Camera-type eye (tissue), 1 donor: ENCODE results near the gene VPS18. TPM values are rescaled to one million over a fixed set of nuclear protein-coding genes. Genes with fewer than 3 reads are reported as not detected.

Source experiments
- total RNA-seq: library from RNA; depleted of rRNA; stranded (reverse); fragments of >200 nt; gene quantifications from one replicate; pipeline ENCODE4 v1.2.3, GENCODE V29; 2014

The VPS18 gene
- total RNA-seq = 25.0 TPM

GRCh38 chr15:40893733-40894680, at the start of gene VPS18:
VPS18 (plus strand) TSS chr15:40894450; CDS start chr15:40894769, 319 bp downstream.

GRCh38 chr15:40873694-40874561, 20.3 kb upstream of the VPS18 start, which contains the start of gene RHOV:
RHOV (minus strand) TSS chr15:40874234; CDS start chr15:40874139, 95 bp downstream.

GRCh38 chr15:40928821-40929659, 34.8 kb downstream of the VPS18 start, which contains the start of gene DLL4:
DLL4 (plus strand) TSS chr15:40929340; CDS start chr15:40929669, 329 bp downstream.

GRCh38 chr15:40952901-40953712, 58.9 kb downstream of the VPS18 start, which contains the start of gene CHAC1:
CHAC1 (plus strand) TSS chr15:40953471; CDS start chr15:40953584, 113 bp downstream.

Other genes starting within 250 kb of the VPS18 start
- gene RAD51, start 199.3 kb upstream of the VPS18 start, total RNA-seq = 4.1 TPM
- 30.2 TPM for gene RMDN3, start 139.2 kb upstream of the VPS18 start, total RNA-seq
- gene GCHFR, start 130.4 kb upstream of the VPS18 start, total RNA-seq = 8.7 TPM
- 1.1 TPM for gene C15orf62, start 124.5 kb upstream of the VPS18 start, total RNA-seq
- gene ZFYVE19, start 87.4 kb upstream of the VPS18 start, total RNA-seq = 35.9 TPM
- 22.8 TPM for gene DNAJC17, start 87.0 kb upstream of the VPS18 start, total RNA-seq
- gene PPP1R14D, start 65.7 kb upstream of the VPS18 start, total RNA-seq = not detected
- gene SPINT1, start 50.4 kb upstream of the VPS18 start, total RNA-seq = 27.4 TPM
- 7.2 TPM for gene RHOV, start 20.2 kb upstream of the VPS18 start, total RNA-seq
- 49.5 TPM for gene DLL4, start 34.9 kb downstream of the VPS18 start, total RNA-seq
- gene CHAC1, start 59.0 kb downstream of the VPS18 start, total RNA-seq = 2.5 TPM
- 38.1 TPM for gene INO80, start 221.8 kb downstream of the VPS18 start, total RNA-seq